ENCODE results near the gene ADCY5.

Gene ADCY5

GRCh38 chr3:123453675-123454074 lies 4.8 kb upstream of the ADCY5 start:
- H3K4me1 ChIP-seq (ENCODE audit: control insufficient read depth, insufficient read depth, low read length): no peaks in the 10 kb centered on the region
- no peaks in the 10 kb centered on the region for H3K36me3 ChIP-seq (ENCODE audit: insufficient read depth, low read length)
- no peak overlapping the region for H3K4me2 ChIP-seq (ENCODE audit: low read length)
- no peaks in the 10 kb centered on the region for H3K9me3 ChIP-seq (replicated peaks; ENCODE audit: low read length)
- peaks cover 41% of the 10 kb centered on the region for H3K27me3 ChIP-seq (ENCODE audit: control insufficient read depth, insufficient read depth, low read length)
- no peak overlapping the region for H3K9ac ChIP-seq (ENCODE audit: low read depth, low read length)
- H3K4me3 ChIP-seq (ENCODE audit: low read length): no peak overlapping the region

- Histone ChIP-seq H3K4me1 (ENCODE audit: control insufficient read depth, insufficient read depth, low read length) (no peaks in the 10 kb centered on the region), H3K4me3 (ENCODE audit: low read length) (no peak overlapping the region), H3K36me3 (ENCODE audit: insufficient read depth, low read length) (no peaks in the 10 kb centered on the region), H3K4me2 (ENCODE audit: low read length) (no peak overlapping the region), H3K9ac (ENCODE audit: low read depth, low read length) (no peak overlapping the region), H3K9me3 (replicated peaks; ENCODE audit: low read length) (no peaks in the 10 kb centered on the region), H3K27me3 (ENCODE audit: control insufficient read depth, insufficient read depth, low read length) (peaks cover 52% of the 10 kb centered on the region)
These were observed 2.3 kb upstream of the ADCY5 start for GRCh38 chr3:123451186-123451585.

- no peaks in the 10 kb centered on the region for H3K4me1 ChIP-seq (ENCODE audit: control insufficient read depth, insufficient read depth, low read length)
- no peaks in the 10 kb centered on the region for H3K36me3 ChIP-seq (ENCODE audit: insufficient read depth, low read length)
- H3K27me3 ChIP-seq (ENCODE audit: control insufficient read depth, insufficient read depth, low read length): peaks cover 56% of the 10 kb centered on the region
- no peak overlapping the region for H3K9ac ChIP-seq (ENCODE audit: low read depth, low read length)
- H3K4me3 ChIP-seq (ENCODE audit: low read length): peak overlapping the region; percentile 67
- peak overlapping the region; percentile 75 for H3K4me2 ChIP-seq (ENCODE audit: low read length)
- no peaks in the 10 kb centered on the region for H3K9me3 ChIP-seq (replicated peaks; ENCODE audit: low read length)
These were observed 1.2 kb upstream of the ADCY5 start for GRCh38 chr3:123449997-123450604.

GRCh38 chr3:123449102-123449996 lies 459 bp upstream of the ADCY5 start:
- Histone ChIP-seq H3K4me3 (ENCODE audit: low read length) (peak overlapping the region; percentile 67), H3K4me2 (ENCODE audit: low read length) (peak overlapping the region; percentile 75), H3K36me3 (ENCODE audit: insufficient read depth, low read length) (no peaks in the 10 kb centered on the region), H3K27me3 (ENCODE audit: control insufficient read depth, insufficient read depth, low read length) (peaks cover 63% of the 10 kb centered on the region), H3K9ac (ENCODE audit: low read depth, low read length) (peak overlapping the region; percentile 8), H3K4me1 (ENCODE audit: control insufficient read depth, insufficient read depth, low read length) (no peaks in the 10 kb centered on the region), H3K9me3 (replicated peaks; ENCODE audit: low read length) (no peaks in the 10 kb centered on the region)

GRCh38 chr3:123447749-123448517 lies 957 bp downstream of the ADCY5 start:
- Histone ChIP-seq H3K9ac (ENCODE audit: low read depth, low read length) (no peak overlapping the region), H3K9me3 (replicated peaks; ENCODE audit: low read length) (no peaks in the 10 kb centered on the region), H3K27me3 (ENCODE audit: control insufficient read depth, insufficient read depth, low read length) (peaks cover 67% of the 10 kb centered on the region), H3K4me2 (ENCODE audit: low read length) (peak overlapping the region; percentile 23), H3K4me1 (ENCODE audit: control insufficient read depth, insufficient read depth, low read length) (no peaks in the 10 kb centered on the region), H3K4me3 (ENCODE audit: low read length) (no peak overlapping the region), H3K36me3 (ENCODE audit: insufficient read depth, low read length) (no peaks in the 10 kb centered on the region)

- Histone ChIP-seq H3K4me3 (ENCODE audit: low read length) (no peak overlapping the region), H3K9me3 (replicated peaks; ENCODE audit: low read length) (no peaks in the 10 kb centered on the region), H3K4me1 (ENCODE audit: control insufficient read depth, insufficient read depth, low read length) (no peaks in the 10 kb centered on the region), H3K36me3 (ENCODE audit: insufficient read depth, low read length) (no peaks in the 10 kb centered on the region), H3K9ac (ENCODE audit: low read depth, low read length) (no peak overlapping the region), H3K27me3 (ENCODE audit: control insufficient read depth, insufficient read depth, low read length) (peaks cover 72% of the 10 kb centered on the region), H3K4me2 (ENCODE audit: low read length) (no peak overlapping the region)
These were observed 1.5 kb downstream of the ADCY5 start for GRCh38 chr3:123447416-123447748.

- Histone ChIP-seq H3K4me1 (ENCODE audit: control insufficient read depth, insufficient read depth, low read length) (no peaks in the 10 kb centered on the region), H3K27me3 (ENCODE audit: control insufficient read depth, insufficient read depth, low read length) (peaks cover 75% of the 10 kb centered on the region), H3K4me2 (ENCODE audit: low read length) (no peak overlapping the region), H3K9ac (ENCODE audit: low read depth, low read length) (no peak overlapping the region), H3K4me3 (ENCODE audit: low read length) (no peak overlapping the region), H3K9me3 (replicated peaks; ENCODE audit: low read length) (no peaks in the 10 kb centered on the region), H3K36me3 (ENCODE audit: insufficient read depth, low read length) (no peaks in the 10 kb centered on the region)
These were observed 2.2 kb downstream of the ADCY5 start for GRCh38 chr3:123446610-123447109.

- no peak overlapping the region for H3K4me2 ChIP-seq (ENCODE audit: low read length)
- H3K4me1 ChIP-seq (ENCODE audit: control insufficient read depth, insufficient read depth, low read length): no peaks in the 10 kb centered on the region
- H3K27me3 ChIP-seq (ENCODE audit: control insufficient read depth, insufficient read depth, low read length): peaks cover 75% of the 10 kb centered on the region
- no peak overlapping the region for H3K4me3 ChIP-seq (ENCODE audit: low read length)
- no peaks in the 10 kb centered on the region for H3K9me3 ChIP-seq (replicated peaks; ENCODE audit: low read length)
- no peaks in the 10 kb centered on the region for H3K36me3 ChIP-seq (ENCODE audit: insufficient read depth, low read length)
- no peak overlapping the region for H3K9ac ChIP-seq (ENCODE audit: low read depth, low read length)
These were observed 2.7 kb downstream of the ADCY5 start for GRCh38 chr3:123446210-123446609.

GRCh38 chr3:123445702-123446101 lies 3.2 kb downstream of the ADCY5 start:
- Histone ChIP-seq H3K4me3 (ENCODE audit: low read length) (no peak overlapping the region), H3K9me3 (replicated peaks; ENCODE audit: low read length) (no peaks in the 10 kb centered on the region), H3K9ac (ENCODE audit: low read depth, low read length) (no peak overlapping the region), H3K4me1 (ENCODE audit: control insufficient read depth, insufficient read depth, low read length) (no peaks in the 10 kb centered on the region), H3K36me3 (ENCODE audit: insufficient read depth, low read length) (no peaks in the 10 kb centered on the region), H3K4me2 (ENCODE audit: low read length) (no peak overlapping the region), H3K27me3 (ENCODE audit: control insufficient read depth, insufficient read depth, low read length) (peaks cover 74% of the 10 kb centered on the region)

GRCh38 chr3:123444744-123445143 lies 4.1 kb downstream of the ADCY5 start:
- Histone ChIP-seq H3K9me3 (replicated peaks; ENCODE audit: low read length) (no peaks in the 10 kb centered on the region), H3K4me1 (ENCODE audit: control insufficient read depth, insufficient read depth, low read length) (no peaks in the 10 kb centered on the region), H3K36me3 (ENCODE audit: insufficient read depth, low read length) (no peaks in the 10 kb centered on the region), H3K9ac (ENCODE audit: low read depth, low read length) (no peak overlapping the region), H3K4me3 (ENCODE audit: low read length) (no peak overlapping the region), H3K4me2 (ENCODE audit: low read length) (no peak overlapping the region), H3K27me3 (ENCODE audit: control insufficient read depth, insufficient read depth, low read length) (peaks cover 75% of the 10 kb centered on the region)

- Histone ChIP-seq H3K9me3 (replicated peaks; ENCODE audit: low read length) (no peaks in the 10 kb centered on the region), H3K4me2 (ENCODE audit: low read length) (no peak overlapping the region), H3K27me3 (ENCODE audit: control insufficient read depth, insufficient read depth, low read length) (peaks cover 78% of the 10 kb centered on the region), H3K4me3 (ENCODE audit: low read length) (no peak overlapping the region), H3K36me3 (ENCODE audit: insufficient read depth, low read length) (no peaks in the 10 kb centered on the region), H3K9ac (ENCODE audit: low read depth, low read length) (no peak overlapping the region), H3K4me1 (ENCODE audit: control insufficient read depth, insufficient read depth, low read length) (no peaks in the 10 kb centered on the region)
These were observed 4.9 kb downstream of the ADCY5 start for GRCh38 chr3:123444023-123444422.
